Activated naive CD4-positive, alpha-beta T cell treated with anti-CD3 and anti-CD28 coated beads, Interleukin-2, amount 10 ng/mL, durations not matched to agents 7 days and 5 days (primary cell): ENCODE results near the gene CSNK2B.
A peak's percentile ranks its signal among the peaks of the same experiment; 100 is the strongest.

Source experiments
- CTCF ChIA-PET: fragments of 350-600 bp; sonication (Branson Sonifier 250); formaldehyde crosslinking; loops from one replicate; lab custom pipeline; 2021; ENCODE audit warnings: antibody characterized with exemption; lab: Charles Lee
- DNase-seq: peaks from one replicate; pipeline ENCODE4 v3.0.0-alpha.2; 2020
- H3K27ac Mint-ChIP-seq: one replicate; pipeline ENCODE4 v1.8.0; 2021; ENCODE audit warnings: mild to moderate bottlenecking, moderate library complexity, mixed read lengths
- H3K27me3 Mint-ChIP-seq: one replicate; pipeline ENCODE4 v1.8.0; 2021; ENCODE audit warnings: mild to moderate bottlenecking, mixed read lengths
- H3K36me3 Mint-ChIP-seq: one replicate; pipeline ENCODE4 v1.8.0; 2021; ENCODE audit warnings: mixed read lengths
- H3K4me1 Mint-ChIP-seq: one replicate; pipeline ENCODE4 v1.8.0; 2021; ENCODE audit warnings: mixed read lengths
- H3K4me3 Mint-ChIP-seq: one replicate; pipeline ENCODE4 v1.8.0; 2021; ENCODE audit warnings: mild to moderate bottlenecking, moderate library complexity, mixed read lengths
- H3K9me3 Mint-ChIP-seq: one replicate; pipeline ENCODE4 v1.8.0; 2021; ENCODE audit warnings: mixed read lengths

CSNK2B gene

DNA sequence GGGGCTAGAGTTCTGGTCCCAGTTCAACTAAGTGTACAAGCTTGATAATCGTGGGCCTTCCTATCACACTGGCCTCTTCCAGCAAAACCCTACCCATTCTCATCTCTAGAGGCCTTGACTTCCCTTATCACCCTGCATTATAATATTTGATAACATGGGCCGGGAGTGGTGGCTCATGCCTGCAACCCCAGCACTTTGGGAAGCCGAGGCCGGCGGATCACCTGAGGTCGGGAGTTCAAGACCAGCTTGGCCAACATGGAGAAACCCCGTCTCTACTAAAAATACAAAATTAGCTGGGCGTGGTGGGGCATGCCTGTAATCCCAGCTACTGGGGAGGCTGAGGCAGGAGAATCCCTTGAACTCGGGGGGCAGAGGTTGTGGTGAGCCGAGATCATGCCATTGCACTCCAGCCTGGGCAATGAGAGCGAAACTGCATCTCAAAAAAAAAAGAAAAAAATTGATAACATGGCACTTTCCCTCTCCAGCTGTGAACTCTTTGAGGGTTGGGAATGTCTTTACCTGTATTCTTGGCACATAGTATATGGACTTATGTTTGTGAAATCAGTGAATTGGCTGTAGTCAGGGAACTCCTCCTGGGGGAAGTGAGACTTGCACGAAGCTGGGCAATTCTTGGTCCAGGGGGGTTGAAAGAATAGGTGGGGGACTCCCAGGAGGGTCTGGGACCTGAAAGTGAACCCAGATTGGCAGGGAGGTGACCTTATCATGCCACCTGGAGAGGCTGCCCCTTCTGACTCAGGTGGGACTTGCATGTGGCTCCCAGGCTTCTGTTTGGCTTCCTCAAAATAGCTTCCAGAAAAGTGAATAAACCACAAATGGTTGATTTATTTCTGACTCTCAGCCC is 4.4 kb upstream of the CSNK2B start:
- Mint-ChIP-seq H3K27ac (peak overlapping the region; percentile 76), H3K36me3 (peaks cover 65% of the 10 kb centered on the region), H3K4me1 (peaks cover 85% of the 10 kb centered on the region), H3K27me3 (no peaks in the 10 kb centered on the region), H3K9me3 (no peaks in the 10 kb centered on the region), H3K4me3 (peak overlapping the region; percentile 90)
- DNase-seq = no peak
- CTCF ChIA-PET = interaction anchor here (0.6 to 1.5 kb wide), 3 partner anchors 168 to 1640 kb away, joined by 3 to 4 read pairs (median 3); no protein-coding TSS in a partner anchor

DNA sequence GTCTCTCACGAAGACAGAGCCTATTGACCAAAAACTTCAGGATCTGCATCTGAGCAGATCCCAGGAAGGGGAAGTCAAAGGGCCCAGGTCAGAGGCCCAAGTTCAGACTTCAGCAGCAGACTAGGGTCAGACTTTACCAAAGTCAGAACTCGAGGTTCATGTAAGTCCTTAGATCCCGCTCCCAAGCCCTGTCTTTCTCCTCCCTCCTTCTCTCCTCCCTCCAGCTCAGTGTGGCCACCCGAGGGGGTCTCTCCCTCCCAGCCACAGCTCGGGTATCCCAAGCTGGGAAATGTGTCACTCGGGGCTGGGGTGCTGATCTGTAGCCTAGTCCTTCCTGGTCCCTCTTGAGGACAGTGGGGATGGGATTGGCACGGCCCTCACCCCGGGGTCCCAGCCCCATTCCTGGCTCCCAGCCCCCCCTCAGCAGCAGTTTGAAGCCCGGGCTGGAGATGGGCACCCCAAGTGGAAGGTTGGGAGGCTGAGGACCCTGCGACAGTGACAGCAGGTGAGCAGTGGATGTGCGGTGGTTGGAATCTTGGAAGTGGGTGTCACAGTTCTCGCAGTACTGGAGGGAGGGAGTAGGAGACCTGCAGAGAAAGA is 3.7 kb upstream of the CSNK2B start:
- CTCF ChIA-PET = interaction anchor here (0.7 kb wide), 1 partner anchor 232 kb away, joined by 3 read pairs; no protein-coding TSS in a partner anchor
- peaks cover 66% of the 10 kb centered on the region for H3K36me3 Mint-ChIP-seq
- no peaks in the 10 kb centered on the region for H3K9me3 Mint-ChIP-seq
- H3K27me3 Mint-ChIP-seq = no peaks in the 10 kb centered on the region
- peaks cover 89% of the 10 kb centered on the region for H3K4me1 Mint-ChIP-seq
- H3K4me3 Mint-ChIP-seq = peak overlapping the region; percentile 41
- H3K27ac Mint-ChIP-seq = peak overlapping the region; percentile 70
- DNase-seq = no peak

DNA sequence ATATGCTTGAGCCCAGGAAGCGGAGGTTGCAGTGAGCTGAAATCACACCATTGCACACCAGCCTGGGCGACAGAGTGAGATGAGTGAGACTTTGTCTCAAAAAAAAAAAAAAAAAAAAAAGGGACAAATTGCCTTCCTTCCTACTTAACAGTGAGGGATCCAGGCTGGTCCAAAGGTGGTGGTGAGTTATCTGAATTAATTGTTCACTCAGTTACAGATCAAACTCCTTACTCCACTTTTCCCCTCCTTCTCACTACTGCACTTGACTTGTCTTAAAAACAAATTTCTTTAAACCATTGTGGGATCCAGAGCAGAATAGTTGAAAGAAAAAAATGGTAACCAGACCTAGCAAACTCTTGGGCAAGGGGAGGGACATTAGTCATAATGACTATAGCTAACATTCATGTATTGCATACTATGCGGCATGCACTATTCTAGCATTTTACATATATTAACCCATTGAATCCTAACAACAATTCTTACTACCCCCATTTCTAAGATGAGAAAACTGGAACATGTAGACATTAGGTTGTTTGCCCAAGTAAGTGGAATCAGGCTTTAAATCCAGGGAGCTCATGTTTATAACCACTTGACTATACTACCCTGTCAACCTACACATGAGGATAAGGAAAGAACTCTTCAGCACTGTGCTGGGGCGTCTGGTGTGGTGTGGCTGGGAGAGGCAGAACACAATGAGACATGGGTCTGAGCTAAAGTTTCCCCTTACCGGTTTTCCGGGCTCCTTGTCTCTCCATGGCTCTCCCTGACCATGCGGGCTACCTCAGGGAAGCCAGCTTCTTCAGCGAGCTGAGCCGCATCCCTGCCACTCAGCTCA is 2.5 kb upstream of the CSNK2B start:
- H3K9me3 Mint-ChIP-seq = no peaks in the 10 kb centered on the region
- no peak for DNase-seq
- H3K27ac Mint-ChIP-seq = peak overlapping the region; percentile 98
- peak overlapping the region; percentile 100 for H3K4me3 Mint-ChIP-seq
- peaks cover 89% of the 10 kb centered on the region for H3K4me1 Mint-ChIP-seq
- H3K27me3 Mint-ChIP-seq = no peaks in the 10 kb centered on the region
- CTCF ChIA-PET = interaction anchor here (0.5 to 1.1 kb wide), 4 partner anchors 11 to 155 kb away, joined by 3 to 8 read pairs (median 4); partner anchors contain the start of gene BAG6
- H3K36me3 Mint-ChIP-seq = peaks cover 67% of the 10 kb centered on the region

DNA sequence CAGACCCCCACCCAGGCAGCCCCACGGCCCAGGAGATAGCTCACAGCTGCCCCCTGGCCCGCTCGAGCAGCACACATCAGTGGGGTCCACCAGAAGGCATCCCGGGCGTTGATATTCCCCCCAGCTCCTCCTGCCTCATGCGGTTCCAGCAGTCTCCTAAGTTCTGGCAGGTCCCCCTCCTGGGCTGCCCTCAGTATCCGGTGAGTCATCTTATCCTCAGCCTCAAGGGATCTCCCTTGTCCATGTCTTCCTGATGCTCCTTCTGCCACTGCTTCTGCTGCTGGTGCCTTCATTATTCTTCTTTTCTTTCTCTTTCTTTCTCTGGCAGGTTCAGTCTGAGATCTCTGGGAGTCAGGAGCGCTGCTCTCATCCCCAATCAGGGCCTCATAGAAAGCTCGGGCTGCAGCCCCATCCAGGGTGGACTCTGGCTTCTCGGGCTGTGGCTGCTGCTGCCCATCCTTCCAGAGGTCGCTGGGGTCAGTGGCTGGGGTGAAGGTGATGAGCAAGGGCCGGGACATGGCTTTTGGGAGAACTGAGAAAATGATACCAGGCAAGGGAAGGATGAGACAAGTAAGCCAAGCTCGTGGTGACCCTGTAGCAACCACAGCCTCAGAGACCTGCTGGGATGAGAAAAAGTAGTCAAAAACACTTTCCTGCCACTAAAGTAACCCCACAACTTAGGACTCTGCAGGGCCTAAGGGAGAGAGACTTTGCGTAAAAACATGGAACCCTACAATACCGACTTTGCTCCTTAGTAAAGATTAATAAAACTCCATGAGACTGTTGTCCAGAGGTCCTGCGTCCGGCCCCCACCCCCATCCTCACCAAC is 1.7 kb upstream of the CSNK2B start:
- H3K27me3 Mint-ChIP-seq = no peaks in the 10 kb centered on the region
- DNase-seq = peak; percentile 31
- H3K9me3 Mint-ChIP-seq = no peaks in the 10 kb centered on the region
- peak overlapping the region; percentile 100 for H3K4me3 Mint-ChIP-seq
- peaks cover 69% of the 10 kb centered on the region for H3K36me3 Mint-ChIP-seq
- peak overlapping the region; percentile 98 for H3K27ac Mint-ChIP-seq
- H3K4me1 Mint-ChIP-seq = peaks cover 87% of the 10 kb centered on the region
- CTCF ChIA-PET = interaction anchor here (0.5 to 1.7 kb wide), 10 partner anchors 10 to 198 kb away, joined by 3 to 9 read pairs (median 3); partner anchors contain the start of gene BAG6

DNA sequence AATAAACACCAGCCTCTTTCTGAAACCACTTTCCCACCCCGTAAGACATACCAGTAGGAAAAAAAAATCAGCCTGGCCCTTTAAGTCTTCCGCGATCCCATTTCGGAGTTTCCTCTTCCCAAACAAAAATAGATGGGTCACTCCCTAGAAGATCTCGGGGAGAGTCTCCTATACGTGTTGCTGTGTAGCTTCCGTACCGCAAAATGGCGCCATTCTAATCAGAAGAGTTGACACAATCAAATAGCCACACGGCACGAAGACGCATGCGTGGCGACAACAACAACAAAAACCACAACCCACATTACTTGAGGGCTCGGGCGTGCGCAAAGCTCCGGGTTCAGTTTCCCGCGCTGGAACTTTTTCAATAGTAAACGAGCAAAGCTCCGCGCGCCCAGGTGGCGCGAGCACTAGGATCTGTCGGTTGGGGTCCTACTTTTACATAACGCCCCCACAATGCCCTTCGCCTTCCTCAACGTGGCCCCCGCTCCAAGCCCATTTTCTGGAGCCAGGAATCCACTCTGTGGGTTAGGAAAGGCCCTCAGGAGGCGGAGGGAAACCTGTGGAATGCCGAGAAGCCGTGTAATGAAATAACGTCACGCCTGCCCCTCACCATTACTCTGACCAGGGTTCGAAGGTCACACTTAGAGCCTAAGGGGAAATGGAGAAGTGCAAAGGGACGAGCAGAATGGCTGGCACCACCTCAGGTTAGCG is 935 bp upstream of the CSNK2B start, which contains the start of gene GPANK1:
Gene GPANK1 (minus strand): TSS at position 208 of the 711 bp plus-strand sequence. CDS start 519 bp downstream, outside the sequence.
- CTCF ChIA-PET = interaction anchor here (0.7 to 1.7 kb wide), 5 partner anchors 11 to 105 kb away, joined by 3 to 9 read pairs (median 3); no protein-coding TSS in a partner anchor
- Mint-ChIP-seq H3K36me3 (peaks cover 70% of the 10 kb centered on the region), H3K4me3 (peak within 1 kb of the TSS; percentile 100), H3K4me1 (peaks cover 82% of the 10 kb centered on the region), H3K27me3 (no peaks in the 10 kb centered on the region), H3K27ac (peak within 1 kb of the TSS; percentile 98), H3K9me3 (no peaks in the 10 kb centered on the region)
- peak; percentile 94 for DNase-seq

DNA sequence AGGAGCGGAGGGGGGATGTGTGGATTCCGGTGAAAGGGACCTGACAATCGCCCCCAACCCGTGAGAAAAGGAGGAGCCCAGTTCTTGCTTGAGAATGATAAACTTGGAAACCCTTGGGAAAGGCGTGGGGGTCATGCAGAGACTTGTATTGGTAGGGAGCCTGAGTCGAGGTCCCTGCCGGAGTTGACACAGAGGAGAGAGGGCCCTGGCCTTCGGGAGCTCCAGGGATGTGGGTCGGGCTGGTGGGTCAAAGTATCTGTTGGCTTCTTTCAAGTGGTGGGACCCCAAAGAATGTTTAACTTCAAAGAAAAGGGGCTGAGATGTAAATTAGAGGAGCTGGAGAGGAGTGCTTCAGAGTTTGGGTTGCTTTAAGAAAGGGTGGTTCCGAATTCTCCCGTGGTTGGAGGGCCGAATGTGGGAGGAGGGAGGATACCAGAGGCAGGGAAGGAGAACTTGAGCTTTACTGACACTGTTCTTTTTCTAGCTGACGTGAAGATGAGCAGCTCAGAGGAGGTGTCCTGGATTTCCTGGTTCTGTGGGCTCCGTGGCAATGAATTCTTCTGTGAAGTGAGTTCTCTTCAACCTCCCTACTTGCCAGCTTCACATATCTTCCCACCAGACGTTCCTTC is 571 bp downstream of the CSNK2B start:
- H3K36me3 Mint-ChIP-seq = peaks cover 77% of the 10 kb centered on the region
- H3K4me3 Mint-ChIP-seq = peak overlapping the region; percentile 100
- no peaks in the 10 kb centered on the region for H3K9me3 Mint-ChIP-seq
- no peaks in the 10 kb centered on the region for H3K27me3 Mint-ChIP-seq
- CTCF ChIA-PET = interaction anchor here (0.9 to 1.1 kb wide), 3 partner anchors 72 to 125 kb away, joined by 3 to 4 read pairs (median 3); no protein-coding TSS in a partner anchor
- H3K4me1 Mint-ChIP-seq = peaks cover 73% of the 10 kb centered on the region
- DNase-seq = no peak
- peak overlapping the region; percentile 98 for H3K27ac Mint-ChIP-seq

DNA sequence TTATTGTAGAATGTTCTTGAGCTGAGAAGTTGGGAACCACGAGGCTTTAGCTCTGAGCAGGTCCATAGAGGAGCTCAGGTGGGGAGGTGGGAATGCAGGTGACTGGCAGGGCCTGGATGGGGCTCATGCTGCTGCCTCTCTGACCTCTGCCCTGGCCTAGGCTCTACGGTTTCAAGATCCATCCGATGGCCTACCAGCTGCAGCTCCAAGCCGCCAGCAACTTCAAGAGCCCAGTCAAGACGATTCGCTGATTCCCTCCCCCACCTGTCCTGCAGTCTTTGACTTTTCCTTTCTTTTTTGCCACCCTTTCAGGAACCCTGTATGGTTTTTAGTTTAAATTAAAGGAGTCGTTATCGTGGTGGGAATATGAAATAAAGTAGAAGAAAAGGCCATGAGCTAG is 3.8 kb downstream of the CSNK2B start, which contains the start of gene LY6G5B:
Gene LY6G5B (plus strand): TSS at position 301 of the 400 bp plus-strand sequence. CDS start 975 bp downstream, outside the sequence.
- no peak within 1 kb of the TSS for H3K4me3 Mint-ChIP-seq
- DNase-seq = no peak
- CTCF ChIA-PET = no interaction called here
- H3K36me3 Mint-ChIP-seq = peaks cover 68% of the 10 kb centered on the region
- H3K4me1 Mint-ChIP-seq = peaks cover 43% of the 10 kb centered on the region
- H3K27me3 Mint-ChIP-seq = no peaks in the 10 kb centered on the region
- no peaks in the 10 kb centered on the region for H3K9me3 Mint-ChIP-seq
- H3K27ac Mint-ChIP-seq = no peak within 1 kb of the TSS

DNA sequence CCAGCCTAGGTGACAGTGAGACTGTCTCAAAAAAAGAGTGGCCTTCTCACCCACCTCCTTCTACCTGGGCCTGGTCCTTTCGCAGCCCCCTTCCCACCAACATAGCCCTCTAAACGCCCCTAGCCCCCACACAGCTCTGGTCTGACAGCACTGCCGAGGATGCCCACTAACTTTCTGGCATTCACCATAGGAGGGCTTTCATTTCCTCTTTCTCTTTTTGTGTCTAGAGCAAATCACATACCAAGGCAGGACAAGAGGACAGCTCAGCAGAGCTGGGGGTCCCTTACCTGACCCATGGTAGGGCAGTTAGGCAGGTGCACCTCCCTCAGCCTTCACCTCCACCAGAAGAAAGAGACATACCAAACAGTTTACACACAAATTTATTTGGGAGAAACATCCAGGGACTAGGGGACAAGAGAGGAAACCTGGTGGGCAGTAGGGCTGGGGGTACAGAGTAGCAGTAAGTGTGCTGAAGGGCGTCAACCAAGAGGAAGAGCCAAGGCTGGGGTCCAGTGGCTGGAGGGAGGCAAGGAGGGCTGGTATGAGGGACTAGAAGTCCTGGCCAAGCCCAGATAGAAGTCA is 10.5 kb downstream of the CSNK2B start:
- peaks cover 11% of the 10 kb centered on the region for H3K27me3 Mint-ChIP-seq
- H3K36me3 Mint-ChIP-seq = peaks cover 18% of the 10 kb centered on the region
- DNase-seq = no peak
- no peak overlapping the region for H3K4me3 Mint-ChIP-seq
- peaks cover 30% of the 10 kb centered on the region for H3K4me1 Mint-ChIP-seq
- CTCF ChIA-PET = no interaction called here
- H3K9me3 Mint-ChIP-seq = no peaks in the 10 kb centered on the region
- no peak overlapping the region for H3K27ac Mint-ChIP-seq

DNA sequence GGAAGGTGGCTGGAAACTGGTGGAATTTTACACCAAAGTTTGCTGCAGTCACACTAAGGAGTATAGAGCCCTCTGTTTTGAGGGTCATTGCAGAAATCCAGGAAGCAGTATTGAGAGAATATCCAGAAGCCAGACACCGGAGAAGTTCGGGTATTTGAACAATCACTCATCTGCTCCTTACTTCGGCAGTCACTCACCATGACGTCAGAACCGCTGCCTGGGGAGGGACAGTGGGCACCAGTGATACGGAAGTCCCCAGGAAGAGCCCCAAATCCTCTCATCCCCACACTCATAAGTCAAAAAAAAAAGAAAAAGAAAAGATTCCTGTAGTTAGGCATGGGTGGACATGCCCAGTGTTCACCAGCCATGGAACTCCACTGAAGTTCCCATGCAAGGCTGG is 11.0 kb downstream of the CSNK2B start:
- CTCF ChIA-PET = interaction anchor here (0.6 kb wide), 1 partner anchor 24 kb away, joined by 4 read pairs; no protein-coding TSS in a partner anchor
- H3K27ac Mint-ChIP-seq = no peak overlapping the region
- H3K9me3 Mint-ChIP-seq = no peaks in the 10 kb centered on the region

DNA sequence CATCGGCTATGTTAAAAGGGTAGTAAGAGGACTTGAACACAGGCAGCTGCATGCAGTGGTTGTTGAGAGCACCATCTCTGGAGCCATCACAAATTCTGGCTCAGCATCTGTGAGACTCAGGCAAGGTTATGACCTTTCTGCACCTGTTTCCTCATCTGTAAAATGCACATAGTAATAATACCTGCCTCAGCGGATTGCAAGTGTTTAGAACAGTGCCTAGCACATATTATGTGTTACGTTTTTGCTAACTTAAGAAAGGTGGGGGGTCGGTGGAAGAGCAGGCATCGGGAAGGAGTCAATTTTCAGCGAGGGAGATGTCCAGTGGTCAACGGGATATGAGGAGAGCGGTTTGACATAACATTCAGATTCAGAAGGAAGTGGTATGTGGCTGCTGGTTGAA is 12.1 kb downstream of the CSNK2B start:
- H3K4me1 Mint-ChIP-seq = peaks cover 34% of the 10 kb centered on the region
- no peaks in the 10 kb centered on the region for H3K9me3 Mint-ChIP-seq
- peaks cover 7% of the 10 kb centered on the region for H3K36me3 Mint-ChIP-seq
- H3K4me3 Mint-ChIP-seq = no peak overlapping the region
- H3K27ac Mint-ChIP-seq = no peak overlapping the region
- no peak for DNase-seq
- H3K27me3 Mint-ChIP-seq = peaks cover 14% of the 10 kb centered on the region
- CTCF ChIA-PET = no interaction called here

More for the DNA sequence above, 11.0 kb downstream of the CSNK2B start:
- H3K36me3 Mint-ChIP-seq = peaks cover 14% of the 10 kb centered on the region
- H3K4me3 Mint-ChIP-seq = no peak overlapping the region
- DNase-seq = no peak
- H3K27me3 Mint-ChIP-seq = peaks cover 14% of the 10 kb centered on the region
- peaks cover 34% of the 10 kb centered on the region for H3K4me1 Mint-ChIP-seq

DNA sequence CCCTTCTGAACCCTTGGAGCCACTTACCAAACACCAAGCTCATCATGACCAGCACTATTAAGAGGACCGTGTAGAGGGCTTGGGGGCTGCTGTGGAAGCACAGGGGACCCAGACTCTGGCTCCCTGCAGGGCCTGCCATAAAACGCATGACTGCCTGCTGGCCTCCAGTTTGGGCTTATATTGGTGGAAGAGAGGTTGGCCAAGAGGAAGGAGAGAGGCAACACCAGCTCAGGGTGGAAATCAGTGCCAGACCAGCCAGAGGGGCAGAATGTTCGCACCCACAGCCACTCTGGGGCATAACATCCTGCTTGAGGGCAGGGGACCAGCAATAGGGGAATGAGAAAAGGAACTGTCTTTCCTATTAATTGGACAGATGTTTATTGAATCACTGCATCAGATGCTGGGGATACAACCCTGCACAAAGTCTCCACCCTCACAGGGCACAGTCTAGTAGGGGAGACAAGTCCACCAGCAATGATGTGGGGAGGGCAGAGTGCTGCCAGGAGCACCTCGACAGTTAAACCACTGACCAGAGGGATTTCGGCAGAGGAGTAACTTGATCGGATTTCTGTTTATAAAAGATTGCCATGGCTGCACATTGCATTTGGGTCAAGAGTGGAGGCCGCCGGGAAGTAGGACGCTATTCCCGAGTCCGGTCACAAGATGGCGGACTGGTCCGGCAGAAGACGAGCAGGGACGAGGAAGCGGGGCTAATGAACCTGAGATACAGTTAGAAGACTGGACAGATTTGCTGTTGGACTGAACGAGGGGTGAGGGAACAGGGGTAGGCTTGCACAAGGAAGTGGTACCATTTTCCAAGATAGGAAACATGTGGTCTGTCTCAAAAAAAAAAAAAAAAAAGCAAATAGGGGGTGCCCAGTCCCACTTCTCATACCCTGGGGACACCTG is 14.6 kb downstream of the CSNK2B start, which contains the start of gene LY6G5C:
Gene LY6G5C (minus strand): TSS at position 842 of the 909 bp plus-strand sequence. CDS start 694 bp downstream, at position 148.
- peak within 1 kb of the TSS; percentile 72 for H3K4me3 Mint-ChIP-seq
- peaks cover 14% of the 10 kb centered on the region for H3K27me3 Mint-ChIP-seq
- CTCF ChIA-PET = interaction anchor here (0.7 to 1.6 kb wide), 15 partner anchors 11 to 271 kb away, joined by 3 to 9 read pairs (median 3); partner anchors contain the start of gene HSPA1B
- DNase-seq = peak; percentile 75
- H3K4me1 Mint-ChIP-seq = peaks cover 37% of the 10 kb centered on the region
- H3K27ac Mint-ChIP-seq = peak within 1 kb of the TSS; percentile 12
- H3K36me3 Mint-ChIP-seq = peaks cover 7% of the 10 kb centered on the region
- H3K9me3 Mint-ChIP-seq = no peaks in the 10 kb centered on the region
